ENCODE measurements around the gene CCDC126. TPM values are rescaled to one million over a fixed set of nuclear protein-coding genes. Genes with fewer than 3 reads are reported as not detected.

CCDC126 gene
- total RNA-seq, 2 donors from 2014 or later = 9.4 to 14.7 TPM

- Mint-ChIP-seq H3K36me3 (ENCODE audit: low read depth) (peaks cover 2% of the 10 kb centered on the region), H3K27me3 (ENCODE audit: insufficient read depth) (no peaks in the 10 kb centered on the region), H3K4me1 (peaks cover 18% of the 10 kb centered on the region), H3K27ac (no peak overlapping the region), H3K4me3 (no peak overlapping the region), H3K9me3 (peaks cover 19% of the 10 kb centered on the region)
- DNase-seq = no peak
- Histone ChIP-seq H3K9me3 (ENCODE audit: control insufficient read depth, low read length) (peaks cover 11% of the 10 kb centered on the region), H3K36me3 (ENCODE audit: control insufficient read depth, insufficient read depth, low read length) (no peaks in the 10 kb centered on the region), H3K9ac (ENCODE audit: extremely low read depth, low read length, poor library complexity, severe bottlenecking) (no peak overlapping the region), H3K27me3 (ENCODE audit: control insufficient read depth, insufficient read depth, low read length, poor library complexity, severe bottlenecking) (no peaks in the 10 kb centered on the region), H3K4me3 (ENCODE audit: low read length) (no peak overlapping the region), H3K27ac (ENCODE audit: low read depth, low read length) (no peak overlapping the region), H3K4me1 (ENCODE audit: control insufficient read depth, insufficient read depth, low read length) (no peaks in the 10 kb centered on the region)
- TF ChIP-seq, protein P1, sequence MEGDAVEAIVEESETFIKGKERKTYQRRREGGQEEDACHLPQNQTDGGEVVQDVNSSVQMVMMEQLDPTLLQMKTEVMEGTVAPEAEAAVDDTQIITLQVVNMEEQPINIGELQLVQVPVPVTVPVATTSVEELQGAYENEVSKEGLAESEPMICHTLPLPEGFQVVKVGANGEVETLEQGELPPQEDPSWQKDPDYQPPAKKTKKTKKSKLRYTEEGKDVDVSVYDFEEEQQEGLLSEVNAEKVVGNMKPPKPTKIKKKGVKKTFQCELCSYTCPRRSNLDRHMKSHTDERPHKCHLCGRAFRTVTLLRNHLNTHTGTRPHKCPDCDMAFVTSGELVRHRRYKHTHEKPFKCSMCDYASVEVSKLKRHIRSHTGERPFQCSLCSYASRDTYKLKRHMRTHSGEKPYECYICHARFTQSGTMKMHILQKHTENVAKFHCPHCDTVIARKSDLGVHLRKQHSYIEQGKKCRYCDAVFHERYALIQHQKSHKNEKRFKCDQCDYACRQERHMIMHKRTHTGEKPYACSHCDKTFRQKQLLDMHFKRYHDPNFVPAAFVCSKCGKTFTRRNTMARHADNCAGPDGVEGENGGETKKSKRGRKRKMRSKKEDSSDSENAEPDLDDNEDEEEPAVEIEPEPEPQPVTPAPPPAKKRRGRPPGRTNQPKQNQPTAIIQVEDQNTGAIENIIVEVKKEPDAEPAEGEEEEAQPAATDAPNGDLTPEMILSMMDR (conservative IDR thresholded peaks at IDR 0.05) = no peak
- 90% methylated on average over 2 of the region's 2 CpGs; no CpG with 5 or more reads in 1 of the 2 experiments for whole genome bisulfite sequencing, 2 experiments (ENCODE audit: insufficient coverage in 1 of 2, insufficient read length in 1 of 2)
Measured at GRCh38 chr7:23662984-23663313, 65.8 kb downstream of the CCDC126 start.

GRCh38 chr7:23664122-23664521 lies 66.9 kb downstream of the CCDC126 start:
- Histone ChIP-seq H3K27ac (ENCODE audit: low read depth, low read length) (no peak overlapping the region), H3K9ac (ENCODE audit: extremely low read depth, low read length, poor library complexity, severe bottlenecking) (no peak overlapping the region), H3K9me3 (ENCODE audit: control insufficient read depth, low read length) (peaks cover 6% of the 10 kb centered on the region), H3K27me3 (ENCODE audit: control insufficient read depth, insufficient read depth, low read length, poor library complexity, severe bottlenecking) (no peaks in the 10 kb centered on the region), H3K4me3 (ENCODE audit: low read length) (no peak overlapping the region), H3K4me1 (ENCODE audit: control insufficient read depth, insufficient read depth, low read length) (no peaks in the 10 kb centered on the region), H3K36me3 (ENCODE audit: control insufficient read depth, insufficient read depth, low read length) (no peaks in the 10 kb centered on the region)
- DNase-seq = no peak
- no peak overlapping the region for H3K27ac Mint-ChIP-seq
- no peak overlapping the region for H3K4me3 Mint-ChIP-seq
- TF ChIP-seq, protein P1 (conservative IDR thresholded peaks at IDR 0.05) = no peak
- no peaks in the 10 kb centered on the region for H3K36me3 Mint-ChIP-seq (ENCODE audit: low read depth)
- H3K4me1 Mint-ChIP-seq = peaks cover 18% of the 10 kb centered on the region
- H3K27me3 Mint-ChIP-seq (ENCODE audit: insufficient read depth) = no peaks in the 10 kb centered on the region
- peaks cover 9% of the 10 kb centered on the region for H3K9me3 Mint-ChIP-seq

GRCh38 chr7:23672033-23672432 lies 74.9 kb downstream of the CCDC126 start:
- TF ChIP-seq, protein P1 (conservative IDR thresholded peaks at IDR 0.05) = no peak
- H3K27me3 ChIP-seq (ENCODE audit: control insufficient read depth, insufficient read depth, low read length, poor library complexity, severe bottlenecking) = no peaks in the 10 kb centered on the region
- H3K4me1 ChIP-seq (ENCODE audit: control insufficient read depth, insufficient read depth, low read length) = no peaks in the 10 kb centered on the region
- H3K9ac ChIP-seq (ENCODE audit: extremely low read depth, low read length, poor library complexity, severe bottlenecking) = no peak overlapping the region
- no peaks in the 10 kb centered on the region for H3K36me3 Mint-ChIP-seq (ENCODE audit: low read depth)
- H3K9me3 Mint-ChIP-seq = peaks cover 7% of the 10 kb centered on the region
- H3K4me1 Mint-ChIP-seq = no peaks in the 10 kb centered on the region
- H3K4me3 ChIP-seq (ENCODE audit: low read length) = no peak overlapping the region
- H3K27me3 Mint-ChIP-seq (ENCODE audit: insufficient read depth) = peaks cover 23% of the 10 kb centered on the region
- H3K27ac ChIP-seq (ENCODE audit: low read depth, low read length) = no peak overlapping the region
- DNase-seq = no peak
- peaks cover 7% of the 10 kb centered on the region for H3K9me3 ChIP-seq (ENCODE audit: control insufficient read depth, low read length)
- no peak overlapping the region for H3K27ac Mint-ChIP-seq
- H3K4me3 Mint-ChIP-seq = no peak overlapping the region
- no peaks in the 10 kb centered on the region for H3K36me3 ChIP-seq (ENCODE audit: control insufficient read depth, insufficient read depth, low read length)
- 92% methylated on average over 2 to 3 of the region's 3 CpGs for WGBS, 2 experiments (ENCODE audit: insufficient coverage in 1 of 2, insufficient read length in 1 of 2)

Data from endodermal cell (in vitro differentiated cells).